Measurements from ENCODE around the gene FFAR4.

Gene FFAR4

DNA sequence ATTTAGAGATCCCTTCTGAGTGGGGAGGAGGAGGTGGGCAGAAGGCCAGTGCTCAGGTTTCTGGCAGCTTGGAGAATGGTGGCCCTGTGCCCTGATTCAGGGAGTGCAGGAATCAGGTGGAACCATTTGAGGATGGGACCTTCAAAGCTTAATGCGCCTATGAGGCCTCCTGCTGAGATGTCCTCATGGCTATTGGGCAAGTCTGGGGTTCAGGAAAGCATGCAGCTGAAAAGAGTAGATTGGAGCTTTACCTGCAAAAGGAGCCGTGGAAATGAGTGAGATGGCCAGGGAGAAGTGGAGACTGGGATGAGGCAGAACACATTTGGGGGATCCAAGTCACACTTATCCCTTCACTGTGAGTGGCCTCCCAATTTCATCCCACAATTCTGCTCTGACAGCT lies 6.1 kb downstream of the FFAR4 start:
- DNase-seq (ENCODE audit: low read depth), result no peak

DNA sequence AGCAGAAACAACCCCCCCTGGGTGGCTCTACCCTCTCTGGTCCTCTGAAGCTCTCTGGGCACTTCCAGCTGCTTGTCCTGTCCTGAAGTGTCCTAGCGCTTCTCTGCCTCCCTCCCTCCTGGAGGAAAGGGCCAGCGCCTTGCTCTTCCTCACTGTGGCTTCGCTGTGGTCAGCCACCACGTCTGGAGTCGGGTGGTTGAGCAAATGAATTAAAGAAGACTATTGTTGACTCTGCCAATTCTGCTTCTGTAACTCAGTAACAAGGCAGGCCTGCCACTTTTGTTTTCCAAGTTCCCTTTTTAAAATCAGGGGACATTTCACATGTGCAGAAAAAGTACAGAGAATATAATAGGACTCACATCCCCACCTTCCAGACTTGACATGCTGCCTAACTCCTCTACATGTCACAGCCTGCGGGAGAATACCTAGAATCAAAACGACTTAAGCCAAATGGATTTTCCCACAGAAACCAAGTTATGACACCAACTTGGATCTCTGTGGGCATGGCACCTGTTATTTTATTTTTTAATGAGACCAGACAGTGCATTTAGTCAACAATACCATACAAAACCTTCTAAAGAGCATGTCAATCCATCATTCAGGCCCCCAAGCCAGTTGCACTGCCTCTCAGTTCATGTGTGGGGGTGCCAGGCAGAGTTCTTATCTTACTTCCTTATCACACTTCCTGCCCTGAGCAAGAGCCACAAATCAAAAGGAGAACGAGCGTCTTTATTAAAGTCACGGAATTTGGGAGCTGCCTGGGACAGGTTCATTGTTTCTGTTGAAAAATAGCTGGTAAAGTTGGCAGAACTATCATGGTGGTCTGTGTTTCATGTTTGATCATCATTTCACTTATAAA lies 6.8 kb downstream of the FFAR4 start:
- DNase-seq (ENCODE audit: low read depth), result no peak

DNA sequence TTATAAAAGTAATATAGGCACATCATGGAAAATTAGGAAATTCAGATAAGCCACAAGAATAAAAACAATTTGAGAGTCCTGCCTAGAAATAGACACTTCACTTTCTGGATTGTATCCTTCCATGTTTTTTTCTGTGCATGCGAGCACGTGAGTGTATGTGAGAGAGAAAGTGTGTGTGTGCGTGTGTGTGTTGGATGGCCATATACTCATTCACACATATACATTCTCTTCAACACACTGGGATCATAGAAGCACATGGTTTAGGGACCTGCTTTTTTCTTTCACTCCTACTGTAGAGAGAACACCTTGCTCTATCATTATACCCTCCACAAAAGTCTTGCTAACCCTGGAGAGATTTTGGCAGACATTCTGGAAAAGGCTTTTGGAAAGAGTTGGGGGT lies 7.5 kb downstream of the FFAR4 start:
- no peak for DNase-seq (ENCODE audit: low read depth)

DNA sequence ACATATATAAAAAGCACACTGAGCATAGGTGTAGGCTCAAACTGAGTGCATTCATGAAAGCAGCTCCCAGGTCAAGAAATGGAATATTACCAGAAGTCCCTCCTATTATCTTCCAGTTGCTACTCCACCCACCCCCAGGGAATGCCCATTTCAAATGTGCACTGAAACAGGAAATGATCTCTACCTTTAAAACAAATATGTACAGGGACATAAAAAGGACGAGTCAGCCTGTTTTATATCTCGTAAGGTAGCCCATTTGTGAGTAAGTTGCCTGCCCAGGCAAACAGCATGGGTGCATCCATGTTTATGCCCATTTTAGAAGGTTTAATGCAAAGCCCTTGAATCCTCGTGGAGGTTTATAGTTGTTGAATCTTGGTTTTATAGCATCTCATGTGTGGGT lies 10.4 kb downstream of the FFAR4 start:
- DNase-seq (ENCODE audit: low read depth), result no peak

DNA sequence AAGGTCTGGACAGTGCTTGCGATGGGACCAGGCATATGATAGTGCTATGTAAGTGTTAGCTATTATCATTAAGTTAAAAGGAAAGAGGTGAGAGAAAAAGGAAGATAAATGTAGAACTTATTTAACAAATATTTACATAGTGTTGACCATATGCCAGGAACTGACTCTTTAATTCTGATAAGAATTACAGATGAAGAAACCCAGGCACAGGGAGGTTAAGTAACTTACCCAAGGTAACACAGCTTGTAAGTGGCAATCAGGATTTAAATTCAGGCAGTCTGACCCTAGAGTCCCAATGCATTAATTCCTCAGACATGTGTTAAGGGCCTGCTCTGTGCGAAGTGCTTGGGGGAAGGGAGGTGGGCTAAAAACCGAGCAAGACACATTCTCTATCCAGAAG lies 11.1 kb downstream of the FFAR4 start:
- DNase-seq (ENCODE audit: low read depth), result no peak

DNA sequence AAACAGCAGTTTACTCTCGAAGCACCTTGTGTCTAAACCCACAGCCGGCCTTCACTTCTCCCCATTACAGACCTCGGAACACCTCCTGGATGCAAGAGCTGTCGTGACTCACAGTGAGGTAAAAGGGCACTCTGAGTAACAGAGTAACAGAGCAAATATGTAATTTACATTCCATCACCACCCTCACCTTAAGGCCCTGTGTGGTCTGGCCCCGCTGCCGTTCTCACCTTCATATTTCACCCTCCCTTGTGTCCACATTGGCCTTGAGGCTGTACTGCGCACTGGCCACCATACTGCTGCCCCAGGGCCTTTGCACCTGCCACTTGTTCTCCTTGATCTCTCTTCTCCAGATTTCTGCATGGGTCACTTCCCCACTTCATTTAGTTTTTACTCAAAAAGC lies 12.6 kb downstream of the FFAR4 start:
- no peak for DNase-seq (ENCODE audit: low read depth)

DNA sequence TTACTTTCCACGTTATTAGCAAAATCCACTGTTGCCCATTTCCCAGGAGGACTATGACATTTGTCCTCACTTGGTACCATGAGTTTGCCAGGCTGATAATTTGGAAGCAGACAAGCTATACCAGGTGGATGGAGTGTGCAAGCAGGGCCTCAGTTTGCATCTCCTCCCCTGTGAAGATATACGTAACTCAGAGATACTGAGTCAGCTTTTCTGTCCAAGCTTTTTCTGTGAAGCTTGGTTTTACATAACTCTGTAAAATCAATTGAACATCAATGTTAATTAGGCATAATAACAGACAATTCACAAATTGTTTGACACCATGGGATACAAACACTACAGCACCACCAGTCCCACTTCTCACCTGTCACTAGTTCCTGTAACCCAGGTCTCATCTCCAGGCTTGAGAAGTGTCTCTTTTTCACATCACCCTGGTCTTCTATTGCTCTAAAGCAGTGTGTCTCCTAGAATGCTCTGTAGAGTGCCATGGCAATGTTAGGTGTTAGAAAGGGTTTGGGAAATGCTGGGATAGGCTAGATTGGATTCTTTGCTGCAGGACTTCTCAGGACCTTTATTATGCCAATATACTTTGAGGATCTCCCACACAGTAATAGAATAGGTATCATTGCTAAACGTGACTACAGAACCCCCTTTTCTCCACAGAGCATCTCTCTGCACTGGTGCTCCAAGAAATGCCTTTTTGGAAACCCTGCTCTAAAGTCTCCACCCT lies 13.7 kb downstream of the FFAR4 start:
- DNase-seq (ENCODE audit: low read depth), result no peak

DNA sequence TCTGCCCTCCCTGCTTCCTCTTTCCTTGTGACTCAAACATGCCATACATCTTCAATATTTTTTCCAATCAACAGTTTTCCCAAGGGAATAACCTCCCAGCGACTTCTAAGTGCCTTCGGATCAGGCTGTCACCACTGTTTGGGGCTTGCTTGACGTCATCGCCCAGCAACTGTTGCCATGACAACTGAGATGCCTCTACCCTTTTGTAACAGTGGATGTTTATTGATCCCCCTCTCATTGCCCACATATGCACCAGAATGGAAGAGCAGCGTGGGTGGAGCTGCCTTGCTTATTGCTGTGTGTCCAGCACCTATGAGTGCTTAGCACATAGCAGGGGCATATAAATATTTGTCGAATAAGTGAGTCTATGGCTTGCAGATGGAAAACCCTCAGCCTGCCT lies 14.4 kb downstream of the FFAR4 start:
- DNase-seq (ENCODE audit: low read depth), result no peak

DNA sequence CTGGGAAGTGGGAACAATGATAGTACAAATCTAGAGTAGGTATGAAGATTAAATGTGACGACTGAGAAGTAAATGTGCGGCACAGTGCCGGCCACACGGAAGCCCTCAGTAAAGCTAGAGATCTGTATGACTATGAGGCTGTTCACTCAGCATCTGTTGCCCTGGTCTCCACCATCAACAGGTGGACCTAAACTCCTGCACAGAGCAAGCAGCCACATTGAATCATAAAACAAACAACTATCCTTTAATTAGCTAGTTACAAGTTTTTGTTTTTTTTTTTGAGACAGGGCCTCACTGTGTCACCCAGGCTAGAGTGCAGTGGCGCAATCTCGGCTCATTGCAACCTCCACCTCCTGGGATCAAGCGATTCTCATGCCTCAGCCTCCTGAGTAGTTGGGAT lies 18.0 kb downstream of the FFAR4 start:
- DNase-seq (ENCODE audit: low read depth), result no peak

DNA sequence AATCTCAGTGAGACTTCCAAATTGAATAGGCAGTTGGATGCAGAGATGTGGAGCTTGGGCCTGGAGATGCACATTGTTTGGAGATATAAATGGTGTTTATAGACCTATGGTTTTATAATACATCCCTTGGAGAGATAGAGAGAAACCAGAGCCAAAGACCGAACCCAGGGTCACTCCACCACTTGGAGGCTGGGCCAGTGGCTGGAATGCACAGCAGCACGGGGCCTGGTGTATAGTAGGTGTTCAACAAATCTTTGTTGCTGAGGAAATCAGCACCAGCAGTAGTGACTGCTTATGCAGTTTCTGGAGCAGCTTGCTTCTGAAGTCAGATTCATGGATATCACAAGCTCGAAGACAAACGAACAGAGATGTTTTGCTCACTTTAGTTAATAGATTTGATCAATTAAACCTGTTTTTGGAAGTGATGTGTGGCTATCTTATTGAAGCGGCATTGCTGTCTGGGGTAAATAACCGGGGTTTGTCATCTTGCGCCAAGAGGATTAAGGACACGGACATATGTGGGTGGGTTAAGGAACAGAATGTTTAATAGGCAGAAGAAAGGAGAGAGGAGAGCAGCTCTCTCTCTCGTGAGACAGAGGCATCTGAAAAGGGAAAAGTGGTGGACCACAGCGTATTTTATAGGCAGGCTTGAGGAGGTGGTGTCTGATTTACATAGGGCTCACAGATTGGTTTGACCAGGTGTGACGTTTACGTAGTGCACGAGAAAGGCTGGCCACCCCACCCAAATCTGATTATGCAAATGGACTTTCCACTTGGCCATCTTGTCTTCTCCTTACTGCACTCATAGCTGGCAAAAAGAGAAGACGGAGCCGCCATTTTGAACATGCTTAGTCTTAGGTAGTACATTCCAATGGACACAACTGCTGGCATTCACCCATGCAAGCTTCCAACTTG lies 23.4 kb downstream of the FFAR4 start:
- no peak for DNase-seq (ENCODE audit: low read depth)

DNA sequence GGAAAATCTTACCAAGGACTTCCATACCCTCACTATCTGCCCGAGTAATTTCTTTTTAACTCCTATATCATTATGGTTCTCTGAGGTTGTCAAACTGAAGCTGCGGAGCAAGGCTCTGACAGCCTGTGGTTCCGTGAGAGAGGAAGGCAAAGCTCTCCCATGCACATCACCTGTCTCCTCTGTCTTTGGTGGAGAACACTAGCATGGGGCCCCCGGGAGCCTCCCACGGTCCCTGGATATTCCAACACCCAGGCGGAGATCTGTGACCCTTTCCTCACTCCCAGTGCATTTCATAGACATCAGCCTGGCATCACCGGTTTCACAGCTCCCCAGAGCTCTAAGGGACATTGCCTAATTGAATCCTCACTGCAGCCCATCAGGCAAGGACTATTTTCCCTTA lies 24.2 kb downstream of the FFAR4 start:
- no peak for DNase-seq (ENCODE audit: low read depth)

DNA sequence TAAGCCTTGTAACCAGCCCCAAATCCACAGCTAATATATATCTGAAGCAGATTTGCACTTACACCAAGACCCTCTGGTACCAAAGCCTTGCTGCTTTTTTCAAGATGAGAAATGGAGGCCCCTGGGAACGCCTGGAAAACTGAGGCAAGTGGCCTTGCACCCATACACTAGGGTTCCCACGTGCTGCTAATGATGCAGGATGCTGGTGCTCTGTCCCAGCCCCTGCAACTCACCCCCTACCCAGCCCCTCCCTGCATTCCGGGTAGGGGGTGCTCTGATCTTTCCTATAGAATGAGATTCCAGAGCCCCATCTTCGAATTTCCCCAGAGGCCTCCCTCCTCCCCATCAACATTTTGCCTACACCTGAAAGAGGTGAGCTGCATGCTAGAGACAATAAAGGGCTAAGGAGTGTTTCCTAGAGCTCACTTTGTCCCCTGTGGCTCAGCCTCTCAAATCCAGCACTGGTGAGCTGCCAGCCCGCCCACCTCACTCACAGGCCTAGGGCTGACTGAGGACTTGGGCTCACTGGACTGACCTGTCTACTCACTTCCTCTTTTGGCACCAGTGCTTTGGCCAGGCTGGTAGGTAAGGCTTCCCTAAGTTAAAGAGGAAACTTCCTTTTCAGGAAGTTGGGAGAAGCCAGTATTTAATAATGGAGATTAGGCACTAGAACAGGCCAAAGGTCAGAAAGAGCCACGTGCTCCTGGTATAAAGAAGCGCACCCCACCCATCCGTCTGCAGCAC lies 24.8 kb downstream of the FFAR4 start:
- no peak for DNase-seq (ENCODE audit: low read depth)

DNA sequence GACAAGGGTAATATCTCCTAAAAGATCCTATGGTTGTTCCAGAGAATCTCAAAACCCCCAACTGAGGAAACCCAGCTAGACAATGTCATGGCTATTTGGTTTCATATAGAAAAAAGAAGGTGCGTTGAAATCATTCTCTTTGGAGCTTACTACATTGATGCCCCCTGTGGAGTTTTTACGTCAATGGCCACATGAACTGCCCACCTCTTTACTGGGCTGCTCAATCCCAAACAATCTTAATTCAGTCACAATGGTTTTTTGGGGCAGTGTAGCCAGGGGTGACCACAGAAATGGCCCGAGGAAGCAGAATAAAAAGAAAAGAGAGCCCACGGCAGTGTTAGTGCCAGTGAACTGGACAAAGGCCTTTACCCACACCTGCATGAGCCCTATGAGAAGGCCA lies 26.8 kb downstream of the FFAR4 start:
- no peak for DNase-seq (ENCODE audit: low read depth)

DNA sequence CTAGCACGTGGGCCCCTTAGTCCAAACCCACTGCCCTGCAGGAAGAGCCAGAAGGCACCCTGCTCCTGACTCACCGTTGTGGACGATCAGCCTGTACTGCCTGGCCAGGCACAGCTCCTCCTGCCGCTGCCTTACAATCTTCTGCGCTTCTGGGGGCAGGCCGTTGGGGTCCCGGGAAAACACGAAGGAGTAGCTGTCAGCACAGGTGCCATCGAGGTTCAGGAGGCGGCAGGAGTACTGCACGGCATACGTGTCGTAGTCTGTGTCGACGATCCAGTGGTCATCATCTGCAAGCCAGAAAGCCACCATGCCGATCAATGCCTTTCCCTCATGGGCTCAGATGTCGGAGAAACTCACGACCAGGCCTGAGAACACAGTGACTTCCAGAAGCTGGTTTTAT lies 27.3 kb downstream of the FFAR4 start:
- DNase-seq (ENCODE audit: low read depth), result no peak

DNA sequence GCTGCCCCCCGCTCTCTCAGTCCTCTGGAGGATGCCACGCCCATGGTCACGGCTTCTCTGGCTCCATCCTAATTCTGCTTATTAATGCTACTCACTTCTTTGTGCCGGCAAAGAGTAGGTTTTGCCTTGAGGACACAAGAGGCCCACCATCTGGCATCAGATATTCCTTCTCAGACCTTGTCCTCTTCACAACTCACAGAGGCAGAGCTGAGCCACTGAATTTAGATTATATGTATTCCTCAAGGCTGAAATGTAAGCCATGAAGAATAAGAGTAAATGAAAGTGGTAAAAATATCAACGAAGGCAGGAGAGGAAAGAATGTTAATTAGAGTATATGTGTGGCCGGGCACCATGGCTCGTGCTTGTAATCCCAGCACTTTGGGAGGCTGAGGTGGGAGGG lies 28.1 kb downstream of the FFAR4 start:
- DNase-seq (ENCODE audit: low read depth), result no peak

DNA sequence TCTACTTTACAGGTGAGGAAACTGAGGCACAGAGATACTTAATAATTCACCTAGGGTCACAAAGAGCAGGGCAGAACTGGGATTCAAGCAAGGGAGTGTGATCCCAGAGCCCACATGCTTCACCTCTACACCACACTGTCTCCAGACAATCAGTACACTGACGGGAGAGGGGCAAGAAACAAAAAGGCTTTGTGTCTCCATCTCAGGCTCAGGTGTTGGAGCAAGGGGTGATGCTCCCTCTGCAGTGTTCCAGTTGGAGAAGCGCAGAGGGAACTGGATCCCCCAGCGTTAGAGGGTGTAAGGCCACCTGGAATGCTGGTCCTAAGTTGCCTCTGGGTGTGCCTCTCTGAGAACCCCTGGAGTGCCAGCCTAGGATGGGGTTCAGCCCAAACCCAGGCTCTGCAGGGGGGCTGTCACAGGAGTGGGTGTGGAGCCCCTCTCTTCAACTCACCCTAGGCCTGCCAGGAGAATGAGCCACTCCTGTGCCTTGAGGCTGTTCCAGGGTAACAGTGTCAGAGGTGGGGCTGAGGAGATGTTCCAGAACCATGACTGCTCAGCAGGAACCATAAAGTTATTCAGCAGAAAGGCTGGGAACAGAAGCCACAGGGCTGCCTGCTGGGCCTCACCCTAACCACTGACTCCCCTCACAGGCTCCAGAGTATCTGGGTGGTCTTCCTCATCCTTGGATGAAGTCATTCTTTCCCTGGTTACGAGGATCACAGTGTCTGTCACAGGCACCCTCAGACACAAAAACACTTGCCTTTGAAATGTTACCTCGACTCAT lies 29.1 kb downstream of the FFAR4 start:
- no peak for DNase-seq (ENCODE audit: low read depth)

DNA sequence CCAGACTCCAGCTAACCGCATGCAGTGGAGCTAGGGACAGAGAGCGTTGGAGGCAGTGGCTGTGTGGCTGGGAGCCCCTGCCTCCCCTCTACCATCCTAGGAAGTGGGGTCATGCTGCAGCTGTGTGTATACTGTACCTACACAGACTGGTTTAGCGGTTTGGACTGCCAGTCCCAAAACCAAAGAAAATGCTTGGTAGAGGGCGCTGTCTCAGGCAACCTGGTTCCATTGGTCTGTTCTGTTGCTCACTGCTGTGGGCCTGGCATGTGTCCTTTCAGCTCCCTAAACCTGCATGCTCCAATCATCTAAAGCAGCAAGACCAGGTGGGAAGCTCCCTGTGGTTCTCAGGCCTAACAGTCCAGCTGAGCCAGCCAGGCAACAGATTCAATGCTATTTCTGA lies 30.1 kb downstream of the FFAR4 start:
- DNase-seq (ENCODE audit: low read depth), result no peak

DNA sequence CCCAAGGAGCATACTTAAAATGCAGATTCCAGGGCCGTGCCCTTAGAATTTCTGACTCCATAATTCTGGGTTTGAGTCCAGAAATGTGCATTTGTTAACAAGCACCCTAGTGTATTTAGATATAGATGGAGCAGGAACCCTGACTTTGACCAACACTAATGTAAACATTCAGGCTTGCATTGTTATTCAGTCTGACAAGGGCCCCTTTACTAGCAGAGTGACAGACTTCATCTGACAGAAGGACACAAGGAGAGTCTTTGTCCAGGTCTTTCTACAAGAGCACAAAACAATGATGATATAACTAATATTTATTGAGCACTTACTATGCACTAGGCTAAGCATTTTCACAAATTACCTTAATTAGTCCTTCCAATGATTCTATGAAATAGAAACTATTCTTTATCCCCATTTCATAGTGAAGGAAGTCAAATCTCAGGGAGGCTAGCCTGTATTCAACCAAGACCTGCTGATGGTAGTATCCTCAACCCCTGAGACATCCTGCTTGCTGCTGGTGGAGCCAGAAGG lies 30.7 kb downstream of the FFAR4 start:
- no peak for DNase-seq (ENCODE audit: low read depth)

DNA sequence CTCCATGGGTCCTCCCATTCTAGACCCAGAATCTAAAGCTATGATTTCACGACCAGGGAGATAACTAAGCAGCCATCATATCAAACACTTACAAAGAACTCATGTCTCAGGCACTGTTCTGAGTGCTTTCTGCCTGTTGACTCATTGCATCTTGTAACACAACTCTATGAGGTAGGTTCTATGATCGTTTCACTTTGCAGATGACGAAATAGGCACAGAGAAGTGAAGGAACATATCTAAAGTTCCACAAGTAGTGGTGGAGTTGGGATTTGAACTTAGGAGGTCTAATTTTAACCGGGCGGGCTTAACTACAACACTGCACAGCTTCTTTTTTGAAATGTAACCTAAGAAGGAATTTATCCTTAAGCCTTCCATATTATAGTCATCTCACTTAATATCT lies 31.7 kb downstream of the FFAR4 start:
- no peak for DNase-seq (ENCODE audit: low read depth)

DNA sequence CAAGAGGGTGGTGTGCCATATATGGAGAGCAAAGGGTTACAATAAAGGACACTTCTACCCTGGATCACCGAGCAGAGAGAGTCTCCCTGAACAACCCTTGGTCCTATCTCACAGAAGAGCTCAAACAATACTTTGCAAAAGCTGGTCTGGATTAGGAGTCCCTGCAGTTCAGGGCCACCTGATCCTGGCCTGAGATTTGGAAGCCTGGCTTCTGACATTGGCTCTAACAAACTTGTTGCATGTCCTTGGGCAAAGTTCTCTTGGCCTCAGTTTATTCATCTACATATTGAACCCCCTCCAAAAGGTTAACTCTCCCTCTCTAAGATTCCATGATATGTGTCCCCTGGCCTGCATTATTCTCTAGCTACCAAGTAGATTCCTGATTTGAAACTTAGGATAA lies 32.9 kb downstream of the FFAR4 start:
- no peak for DNase-seq (ENCODE audit: low read depth)

DNA sequence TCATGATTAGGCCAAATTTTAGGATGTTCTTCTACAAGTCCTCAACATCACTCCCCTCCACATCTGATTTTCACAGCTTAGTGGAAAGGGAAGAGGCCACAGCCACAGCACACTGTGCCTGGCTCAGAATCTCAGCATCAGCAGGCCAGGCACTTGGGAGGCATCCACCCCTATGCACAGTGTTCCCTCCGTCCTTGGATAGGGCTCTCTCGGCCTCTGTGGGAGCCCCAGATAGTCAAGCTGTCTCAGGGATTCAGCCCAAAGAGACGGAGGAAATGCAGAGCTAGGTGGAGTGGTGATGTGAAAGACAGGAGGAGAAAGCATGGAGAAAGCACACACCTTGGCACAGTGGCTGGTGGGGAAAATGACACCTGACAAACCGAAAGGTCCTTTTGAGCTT lies 33.3 kb downstream of the FFAR4 start:
- no peak for DNase-seq (ENCODE audit: low read depth)
